Dedifferentiated amniotic fluid mesenchymal stem cell (primary cell): Measurements from ENCODE around the gene EXO5.
"Not testable (repeated sequence)": the region's sequence is repeated elsewhere in the genome, so short reads cannot be mapped to it uniquely, and the experiment has no call there.

Experiments used
- DNase-seq: peaks from one replicate; pipeline ENCODE4 v3.0.0-alpha.2; 2016; ENCODE audit errors: extremely low spot score

EXO5 gene

GRCh38 chr1:40508375-40509341 is at the start of gene EXO5:
Gene EXO5 (plus strand): TSS chr1:40508767. CDS start chr1:40514545, 5,778 bp downstream.
- peak; percentile 73 for DNase-seq

GRCh38 chr1:40462956-40463590 is 45.5 kb upstream of the EXO5 start:
- DNase-seq, result no peak

GRCh38 chr1:40469327-40469726 is 39.2 kb upstream of the EXO5 start:
- DNase-seq, result no peak

GRCh38 chr1:40475268-40475667 is 33.3 kb upstream of the EXO5 start:
- DNase-seq, result no peak

GRCh38 chr1:40476924-40477677 is 31.5 kb upstream of the EXO5 start, which contains the start of gene ZFP69:
Gene ZFP69 (plus strand): TSS chr1:40477290. CDS start chr1:40479362, 2,072 bp downstream.
- DNase-seq, result peak; percentile 51

GRCh38 chr1:40477678-40478053 is 30.9 kb upstream of the EXO5 start:
- no peak for DNase-seq

- DNase-seq, result no peak
These were observed 30.3 kb upstream of the EXO5 start for GRCh38 chr1:40478276-40478675.

GRCh38 chr1:40479156-40479555 is 29.4 kb upstream of the EXO5 start:
- no peak for DNase-seq

- DNase-seq, result no peak
These were observed 13.2 kb upstream of the EXO5 start for GRCh38 chr1:40495315-40495903.

- not testable (repeated sequence) for DNase-seq
These were observed 5.9 kb upstream of the EXO5 start for GRCh38 chr1:40502651-40503050.

- no peak for DNase-seq
These were observed 594 bp upstream of the EXO5 start for GRCh38 chr1:40507973-40508372.

GRCh38 chr1:40519517-40519916 is 10.9 kb downstream of the EXO5 start:
- DNase-seq, result no peak

- DNase-seq, result no peak
These were observed 22.3 kb downstream of the EXO5 start for GRCh38 chr1:40530735-40531380.

GRCh38 chr1:40531381-40532061 is 23.0 kb downstream of the EXO5 start, which contains the start of gene ZNF684:
Gene ZNF684 (plus strand): TSS chr1:40531637. CDS start chr1:40533167, 1,530 bp downstream.
- DNase-seq, result peak; percentile 90

- DNase-seq, result no peak
These were observed 23.5 kb downstream of the EXO5 start for GRCh38 chr1:40532062-40532389.

GRCh38 chr1:40532844-40533424 is 24.4 kb downstream of the EXO5 start:
- peak; percentile 66 for DNase-seq

- no peak for DNase-seq
These were observed 26.0 kb downstream of the EXO5 start for GRCh38 chr1:40534589-40534988.

- DNase-seq, result no peak
These were observed 27.2 kb downstream of the EXO5 start for GRCh38 chr1:40535732-40536131.

- DNase-seq, result no peak
These were observed 30.8 kb downstream of the EXO5 start for GRCh38 chr1:40539338-40539737.

GRCh38 chr1:40546957-40547356 is 38.4 kb downstream of the EXO5 start:
- DNase-seq, result no peak
